ENCODE results near the gene RPL35A.

GRCh38 chr3:197926418-197926817 lies 23.6 kb upstream of the RPL35A start:
- no peak for TF ChIP-seq CTCF (IDR thresholded peaks at IDR 0.05)
- TF ChIP-seq POLR2A (IDR thresholded peaks at IDR 0.05), result no peak
- TF ChIP-seq EP300 (IDR thresholded peaks at IDR 0.05; ENCODE audit: low read depth), result no peak
- TF ChIP-seq POLR2AphosphoS5 (IDR thresholded peaks at IDR 0.05), result no peak
